AG09309 (cell line): Measurements from ENCODE around the gene TRAM2.
A peak's percentile ranks its signal among the peaks of the same experiment; 100 is the strongest.

Experiments used
- DNase-seq: peaks from one replicate; pipeline ENCODE4 v3.0.0-alpha.2; 2010; ENCODE audit warnings: low read depth
- H3K4me3 ChIP-seq: 2 replicates; pipeline ENCODE4 v1.5.1; 2011; ENCODE audit warnings: mild to moderate bottlenecking, low read depth, low read length, moderate library complexity; ENCODE audit not compliant: control insufficient read depth
- CTCF ChIP-seq: IDR thresholded peaks from 2 replicates; pipeline ENCODE4 v1.5.1; 2011; ENCODE audit warnings: mild to moderate bottlenecking, low read depth, low read length, inconsistent platforms; ENCODE audit not compliant: insufficient read depth, control insufficient read depth; ENCODE audit errors: missing control alignments

Gene TRAM2

GRCh38 chr6:52572536-52572935 lies 4.3 kb downstream of the TRAM2 start:
- no peak for DNase-seq
- TF ChIP-seq CTCF = no peak
- peak overlapping the region; percentile 93 for H3K4me3 ChIP-seq

GRCh38 chr6:52571099-52571755 lies 5.6 kb downstream of the TRAM2 start:
- no peak overlapping the region for H3K4me3 ChIP-seq
- no peak for DNase-seq
- no peak for TF ChIP-seq CTCF

GRCh38 chr6:52570291-52570700 lies 6.6 kb downstream of the TRAM2 start:
- no peak overlapping the region for H3K4me3 ChIP-seq
- DNase-seq = no peak
- TF ChIP-seq CTCF = no peak

- TF ChIP-seq CTCF = no peak
- H3K4me3 ChIP-seq = no peak overlapping the region
Observed at GRCh38 chr6:52568320-52568719, 8.5 kb downstream of the TRAM2 start.

GRCh38 chr6:52566853-52567279 lies 10.0 kb downstream of the TRAM2 start:
- peak; percentile 95 for DNase-seq
- TF ChIP-seq CTCF = no peak
- no peak overlapping the region for H3K4me3 ChIP-seq

More at GRCh38 chr6:52568320-52568719, 8.5 kb downstream of the TRAM2 start:
- DNase-seq = no peak

- DNase-seq = no peak
- TF ChIP-seq CTCF = no peak
- H3K4me3 ChIP-seq = no peak overlapping the region
Observed at GRCh38 chr6:52566201-52566600, 10.7 kb downstream of the TRAM2 start.
